Measurements from ENCODE around the gene CPEB1. TPM values are rescaled to one million over a fixed set of nuclear protein-coding genes. Genes with fewer than 3 reads are reported as not detected.
"Not testable (repeated sequence)": the region's sequence is repeated elsewhere in the genome, so short reads cannot be mapped to it uniquely, and the experiment has no call there.

CPEB1 gene
- total RNA-seq, 1 donor from 2014 or later, result 1.3 TPM

DNA sequence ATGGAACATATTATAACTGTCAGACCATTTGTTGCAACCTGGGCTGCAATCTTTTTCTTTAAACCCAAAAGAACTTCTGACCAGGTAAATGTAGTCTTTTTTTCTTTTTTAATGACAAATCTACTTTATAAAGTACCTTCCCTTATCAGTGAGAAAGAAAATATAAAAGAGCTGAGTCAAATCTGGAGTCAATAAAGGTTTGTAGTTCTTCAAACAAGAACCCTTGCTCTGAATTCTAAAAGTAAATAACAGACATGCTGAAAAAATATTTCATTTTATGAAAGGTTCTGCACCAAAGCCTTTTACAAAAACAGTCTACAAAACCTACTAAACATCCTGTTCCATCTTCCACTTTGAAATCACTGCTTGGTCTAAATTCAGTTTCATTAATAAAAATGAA, 149.2 kb downstream of the CPEB1 start:
- ATAC-seq (ENCODE audit: poor library complexity); intact Hi-C loops (cut with DNase I); DNase-seq: not testable (repeated sequence)

Other genes starting within 250 kb of the CPEB1 start
- 1.0 TPM for gene GOLGA6L9, start 217.5 kb downstream of the CPEB1 start, total RNA-seq
- gene RPS17, start 106.9 kb downstream of the CPEB1 start, total RNA-seq, result 707 TPM
- gene AP3B2, start 62.5 kb upstream of the CPEB1 start, total RNA-seq, result 1.7 TPM
- gene FSD2, start 158.7 kb upstream of the CPEB1 start, total RNA-seq, result 146 TPM
- 5.8 TPM for gene WHAMM, start 162.3 kb upstream of the CPEB1 start, total RNA-seq